Hypothalamus (tissue), 51 donors: ENCODE results near the gene CLVS2.
A peak's percentile ranks its signal among the peaks of the same experiment; 100 is the strongest.

ENCODE experiments used
- DNase-seq, 51 donors: peaks; one replicate each; lab custom pipeline; 2025; lab: John Stamatoyannopoulos, UW

Gene CLVS2, protein sequence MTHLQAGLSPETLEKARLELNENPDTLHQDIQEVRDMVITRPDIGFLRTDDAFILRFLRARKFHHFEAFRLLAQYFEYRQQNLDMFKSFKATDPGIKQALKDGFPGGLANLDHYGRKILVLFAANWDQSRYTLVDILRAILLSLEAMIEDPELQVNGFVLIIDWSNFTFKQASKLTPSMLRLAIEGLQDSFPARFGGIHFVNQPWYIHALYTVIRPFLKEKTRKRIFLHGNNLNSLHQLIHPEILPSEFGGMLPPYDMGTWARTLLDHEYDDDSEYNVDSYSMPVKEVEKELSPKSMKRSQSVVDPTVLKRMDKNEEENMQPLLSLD

DNA sequence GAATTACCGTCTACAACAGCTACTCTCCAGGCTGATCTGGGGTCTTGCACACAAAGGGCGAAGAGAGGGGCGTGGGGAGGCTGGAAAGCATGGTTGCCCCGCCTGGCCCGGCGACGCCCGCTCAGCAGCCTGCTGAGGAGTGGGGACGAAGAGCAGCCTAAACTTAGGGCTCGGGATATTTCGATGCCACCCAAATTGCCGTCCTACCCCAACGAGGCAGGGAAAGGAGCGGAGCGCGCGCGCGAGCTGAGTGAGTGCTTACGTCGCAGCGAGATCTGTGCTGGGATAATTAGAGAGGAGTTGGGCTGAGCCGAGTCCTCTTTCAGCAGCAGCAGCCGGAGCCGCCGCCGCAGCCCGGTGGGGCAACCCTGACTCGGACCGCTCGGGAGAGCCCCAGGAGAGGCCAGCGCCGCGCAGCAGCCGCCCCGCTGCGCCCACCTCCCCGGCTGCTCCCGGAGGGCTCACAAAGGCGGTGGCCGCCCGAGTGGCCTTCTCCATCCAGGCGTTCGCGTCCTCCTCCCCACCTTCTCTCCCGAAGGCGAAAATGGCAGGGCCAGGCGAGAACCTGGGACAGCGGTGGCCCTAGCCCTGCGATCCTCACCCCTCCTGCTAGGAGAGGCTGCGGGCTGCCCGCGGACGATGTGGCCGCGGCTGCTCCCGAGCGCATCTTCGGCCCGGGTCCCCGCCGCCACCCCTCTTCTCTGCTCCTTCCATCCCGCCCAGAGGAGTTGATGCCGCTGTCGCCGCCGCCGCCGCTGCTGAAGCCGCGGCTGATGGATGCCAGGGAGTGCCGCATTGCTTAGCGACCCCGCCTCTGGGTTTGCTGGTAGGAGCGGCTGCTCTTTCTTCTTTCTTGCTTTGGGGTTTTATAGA is at the start of gene CLVS2:
TSS of gene CLVS2 (plus strand) at position 315 of the 873 bp plus-strand sequence. CDS start 1,543 bp downstream, outside the sequence.
- DNase-seq = peak in 29 of 51 donors; percentile 2 to 68 (median 26)

DNA sequence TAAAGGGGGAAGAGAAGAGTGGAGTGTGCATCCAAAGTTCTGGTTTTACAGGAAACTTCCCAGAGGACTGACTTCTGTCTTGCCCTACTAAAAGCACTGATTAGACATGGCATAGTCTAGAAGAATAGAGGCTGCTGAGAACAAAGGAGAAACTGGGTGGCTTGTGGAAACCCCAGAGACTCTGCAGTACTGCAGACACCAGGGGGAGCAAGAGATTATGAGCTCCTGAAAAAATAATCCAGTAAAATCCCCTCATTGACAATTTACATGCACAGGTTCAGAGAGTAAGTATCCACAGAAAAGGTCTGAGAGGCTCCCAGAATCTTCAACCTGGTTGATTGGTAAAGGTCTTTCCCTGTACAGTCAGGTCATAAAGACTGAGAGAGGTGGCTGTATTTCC is 48.7 kb upstream of the CLVS2 start:
- peak in 4 of 51 donors; percentile 0 to 2 (median 1) for DNase-seq

DNA sequence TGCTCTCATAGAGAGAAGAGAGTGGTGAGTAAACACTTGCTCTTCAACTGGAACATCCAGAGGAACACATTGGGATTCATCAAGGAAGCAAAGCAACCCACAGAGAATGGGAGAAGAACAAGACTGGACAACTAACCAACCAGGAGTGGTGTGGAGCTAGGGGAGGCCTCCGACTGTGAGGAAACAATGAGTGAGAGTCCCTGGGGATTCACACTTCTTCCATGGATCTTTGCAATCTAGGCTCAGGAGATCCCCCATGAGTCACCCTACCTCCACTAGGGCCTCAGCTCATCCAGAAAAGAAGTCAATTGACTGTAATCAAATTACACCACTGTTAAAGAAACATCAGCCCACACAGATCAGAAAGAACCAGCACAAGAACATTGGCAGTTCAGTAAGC is 42.3 kb upstream of the CLVS2 start:
- DNase-seq = no peak

DNA sequence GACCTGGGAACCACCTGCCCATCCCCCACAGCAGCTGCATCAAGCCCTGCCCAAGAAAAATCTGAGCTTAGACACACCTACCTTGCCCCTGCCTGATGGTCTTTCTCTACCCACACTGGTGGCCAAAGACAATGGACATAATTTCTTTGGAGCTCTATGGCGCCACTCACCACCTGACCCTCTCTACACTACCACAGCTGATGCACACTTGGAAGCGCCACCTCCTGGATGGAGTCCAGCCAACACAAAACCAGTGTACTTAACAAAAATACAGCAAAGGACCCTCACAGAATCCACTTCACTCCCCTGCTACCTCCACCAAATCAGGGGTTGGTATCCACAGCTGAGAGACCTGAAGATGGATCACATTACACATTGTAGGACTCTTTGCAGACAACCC is 39.7 kb upstream of the CLVS2 start:
- no peak for DNase-seq

DNA sequence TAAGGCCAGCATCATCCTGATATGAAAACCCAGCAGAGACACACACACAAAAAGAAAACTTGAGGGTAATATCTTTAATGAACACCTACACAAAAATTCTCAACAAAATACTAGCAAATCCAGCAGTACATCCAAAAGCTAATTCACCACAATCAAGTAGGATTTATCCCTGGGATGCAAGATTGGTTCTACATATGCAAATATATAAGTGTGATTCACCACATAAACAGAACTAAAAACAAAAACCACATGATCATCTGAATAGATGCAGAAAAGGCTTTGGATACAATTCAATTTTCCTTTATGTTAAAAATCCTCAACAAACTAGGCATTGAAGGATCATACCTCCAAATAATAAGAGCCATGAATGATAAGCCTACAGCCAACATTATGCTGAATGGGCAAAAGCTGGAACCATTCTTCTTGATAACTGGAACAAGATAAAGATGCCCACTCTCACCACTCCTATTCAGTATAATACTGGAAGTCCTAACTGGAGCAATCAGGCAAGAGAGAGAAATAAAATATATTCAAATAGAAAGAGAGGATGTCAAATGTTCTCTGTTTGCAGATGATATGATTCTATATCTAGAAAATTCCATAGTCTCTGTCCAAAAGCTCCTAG is 33.9 kb upstream of the CLVS2 start:
- DNase-seq = no peak

DNA sequence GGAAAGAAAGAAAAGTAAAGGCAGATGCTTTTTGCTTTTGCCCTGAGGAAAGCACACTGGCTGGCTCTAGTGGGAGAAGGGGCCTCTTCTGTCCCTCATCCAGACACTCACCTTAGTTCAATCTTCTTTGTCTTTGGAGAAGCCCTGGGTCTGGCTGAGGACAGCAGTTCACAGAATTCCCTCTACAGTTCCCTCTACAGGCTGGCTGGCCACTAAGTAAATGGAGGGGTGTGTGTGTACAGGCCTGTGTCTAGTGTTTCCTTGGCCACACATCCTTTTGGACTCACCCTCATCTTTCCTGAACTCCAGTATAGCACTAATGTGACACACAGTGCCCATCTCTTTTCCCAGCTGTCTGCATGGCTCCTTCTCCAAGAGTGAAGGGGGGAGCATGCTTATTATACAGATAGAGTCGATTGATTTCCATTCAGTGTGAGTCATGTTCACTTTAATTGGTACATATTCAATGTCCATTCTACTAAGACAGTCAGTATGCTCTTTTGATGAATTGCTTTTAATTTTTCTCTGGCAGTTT is 26.0 kb upstream of the CLVS2 start:
- no peak for DNase-seq

DNA sequence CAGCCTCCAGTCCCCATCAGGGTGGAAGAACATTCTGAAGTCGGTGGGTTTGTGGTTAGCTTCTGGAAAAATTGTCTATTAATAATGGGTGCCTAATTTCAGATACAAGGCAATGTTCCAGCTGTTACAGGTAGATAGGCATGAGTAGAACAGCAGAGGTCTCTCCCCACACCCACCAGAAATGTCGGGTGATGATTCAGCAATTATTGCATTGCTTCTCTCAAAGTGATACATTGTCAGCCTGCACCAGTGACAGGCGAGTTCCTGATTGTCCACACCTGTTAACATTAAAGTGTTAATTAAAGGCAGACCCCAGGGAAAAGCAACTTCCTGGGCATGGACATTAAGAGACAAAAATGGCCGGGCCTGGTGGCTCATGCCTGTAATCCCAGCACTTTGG is 18.9 kb upstream of the CLVS2 start:
- no peak for DNase-seq

DNA sequence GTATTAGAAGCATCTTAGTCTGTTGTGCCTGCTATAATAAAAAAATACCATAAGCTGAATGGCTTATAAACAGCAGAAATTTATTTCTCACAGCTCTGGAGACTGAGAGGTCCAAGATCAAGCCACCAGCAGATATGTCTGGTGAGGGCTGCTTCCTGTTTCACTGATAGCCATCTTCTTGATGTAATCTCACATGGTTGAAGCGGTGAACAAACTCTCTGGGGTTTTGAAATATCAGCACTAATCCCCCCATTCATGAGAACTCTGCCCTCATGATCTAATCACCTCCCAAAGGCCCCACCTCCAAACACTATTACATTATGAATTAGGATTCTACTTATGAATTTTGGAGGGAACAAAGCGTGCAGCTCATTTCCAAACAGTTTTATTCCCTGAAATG is 11.6 kb upstream of the CLVS2 start:
- no peak for DNase-seq

DNA sequence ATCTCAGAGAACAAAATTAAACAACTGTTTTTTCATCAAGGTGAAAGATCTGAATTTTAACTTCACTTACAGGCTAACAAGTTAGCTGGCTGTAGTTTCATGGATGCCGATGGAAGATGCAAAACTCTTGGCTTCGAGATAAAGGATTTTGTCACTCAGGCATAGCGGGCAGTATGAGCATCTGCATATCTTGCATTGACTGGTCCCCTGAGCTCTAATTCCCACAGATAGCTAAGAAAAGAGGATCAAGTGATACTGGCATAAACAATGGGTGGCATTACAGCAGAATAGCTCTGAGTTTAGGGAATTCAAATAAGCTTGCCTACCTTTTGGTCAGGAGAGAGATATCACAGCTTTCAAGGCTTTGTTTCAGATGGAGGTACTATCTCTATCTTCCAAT is 1.8 kb upstream of the CLVS2 start:
- DNase-seq = no peak

DNA sequence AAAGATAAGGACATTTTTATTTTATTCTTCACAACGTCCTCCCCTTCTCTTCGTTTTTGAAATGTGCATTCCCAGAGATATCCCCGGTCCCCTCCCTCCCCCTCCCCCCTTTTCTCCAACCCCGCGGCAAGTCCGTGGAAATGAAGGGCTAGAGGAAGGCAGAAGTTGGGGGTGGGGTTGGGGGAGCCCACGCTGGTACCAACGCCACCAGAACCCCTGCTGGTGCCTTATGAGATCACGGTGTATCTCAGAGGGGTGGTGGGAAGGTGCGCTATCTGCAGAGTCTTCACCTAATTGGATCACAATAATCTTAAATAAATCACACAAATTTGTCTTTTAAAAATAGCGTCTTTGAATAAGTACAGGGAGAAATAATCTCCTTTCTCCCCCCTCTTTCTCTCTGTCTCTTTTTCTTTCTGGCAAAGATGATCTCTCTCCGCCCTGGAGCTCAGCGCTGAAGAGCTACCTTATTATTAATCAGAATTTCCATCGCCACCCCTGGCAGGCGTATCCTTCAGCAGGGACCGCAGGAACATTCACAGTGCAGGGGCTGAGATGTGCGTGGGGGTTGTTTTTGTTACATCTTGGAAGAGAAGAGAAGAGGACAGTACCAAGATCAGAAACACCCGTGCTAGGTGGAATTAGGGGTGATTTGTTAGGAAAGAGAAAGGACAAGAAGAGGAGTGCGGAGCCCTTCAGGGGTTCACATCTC is 915 bp downstream of the CLVS2 start:
- peak in 8 of 51 donors; percentile 0 to 58 (median 4) for DNase-seq

DNA sequence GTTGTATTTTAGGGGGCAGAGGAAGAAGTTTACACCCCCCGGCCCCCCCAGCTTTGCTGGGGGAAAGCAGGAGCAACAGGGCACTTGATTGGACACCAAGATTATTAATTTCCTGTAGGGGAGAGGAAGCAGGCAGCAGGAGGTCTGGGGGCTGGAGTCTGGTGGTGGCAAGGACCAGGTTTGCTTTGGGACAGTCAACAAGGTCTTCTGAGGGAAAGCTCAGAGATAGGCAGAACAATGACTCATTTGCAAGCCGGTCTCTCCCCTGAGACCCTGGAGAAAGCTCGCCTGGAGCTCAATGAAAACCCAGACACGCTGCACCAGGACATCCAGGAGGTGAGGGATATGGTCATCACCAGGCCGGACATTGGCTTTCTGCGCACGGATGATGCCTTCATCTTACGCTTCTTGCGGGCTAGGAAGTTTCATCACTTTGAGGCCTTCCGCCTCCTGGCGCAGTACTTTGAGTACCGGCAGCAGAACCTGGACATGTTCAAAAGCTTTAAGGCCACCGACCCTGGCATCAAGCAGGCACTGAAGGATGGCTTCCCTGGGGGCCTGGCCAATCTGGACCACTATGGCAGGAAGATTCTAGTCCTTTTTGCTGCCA is 1.6 kb downstream of the CLVS2 start:
- peak in 3 of 51 donors; percentile 1 to 9 (median 3) for DNase-seq

DNA sequence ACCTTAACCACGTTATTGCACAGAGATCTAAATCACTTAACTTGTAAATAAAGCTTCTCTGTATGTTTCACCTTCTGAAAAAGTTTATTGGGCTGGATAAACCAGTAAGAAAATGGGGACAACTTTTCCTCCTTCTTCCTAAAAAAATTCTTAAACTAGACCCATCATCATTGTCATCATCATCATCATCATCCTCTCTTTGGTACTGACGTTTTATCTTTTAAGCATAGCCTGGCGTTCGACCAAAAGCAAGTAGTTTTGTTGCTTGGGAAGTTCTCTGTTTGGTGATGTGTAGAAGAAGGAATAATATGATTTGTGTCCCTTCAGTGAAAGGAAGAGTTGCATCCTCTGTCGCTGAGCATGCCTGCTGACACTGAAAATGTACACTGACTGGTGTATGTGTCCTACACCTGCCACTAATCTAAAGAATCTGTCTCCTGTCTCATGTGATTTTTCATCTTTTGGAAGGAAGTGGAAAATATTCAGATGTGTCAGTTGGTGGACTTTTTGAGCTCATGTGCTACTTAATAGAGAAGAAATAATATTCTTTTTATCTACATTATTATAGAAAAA is 2.5 kb downstream of the CLVS2 start:
- DNase-seq = no peak

DNA sequence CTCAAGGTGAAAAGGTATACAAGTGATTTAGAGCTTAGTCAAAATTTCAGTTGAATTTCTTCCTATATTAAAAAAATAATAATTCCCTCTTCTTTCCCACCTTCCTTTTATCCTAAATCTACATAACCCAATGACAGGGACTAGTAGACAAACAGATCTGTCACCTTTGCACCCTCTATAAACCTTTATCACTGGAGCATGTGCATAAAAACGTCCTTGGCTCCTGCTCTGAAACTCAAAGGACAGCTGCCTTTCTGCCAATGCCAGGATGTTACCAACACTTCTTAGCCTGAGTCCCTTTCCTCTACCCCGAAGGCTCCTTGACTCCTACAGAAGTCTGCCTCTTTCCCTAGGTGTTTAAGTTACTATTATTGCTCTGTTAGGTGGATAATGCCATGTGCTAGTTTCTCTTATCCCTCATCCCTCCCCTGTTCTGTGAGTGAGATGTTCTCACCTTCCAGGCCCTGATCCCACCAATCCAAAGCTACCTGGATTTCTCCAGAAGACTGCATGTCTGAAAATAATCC is 4.3 kb downstream of the CLVS2 start:
- DNase-seq = no peak

DNA sequence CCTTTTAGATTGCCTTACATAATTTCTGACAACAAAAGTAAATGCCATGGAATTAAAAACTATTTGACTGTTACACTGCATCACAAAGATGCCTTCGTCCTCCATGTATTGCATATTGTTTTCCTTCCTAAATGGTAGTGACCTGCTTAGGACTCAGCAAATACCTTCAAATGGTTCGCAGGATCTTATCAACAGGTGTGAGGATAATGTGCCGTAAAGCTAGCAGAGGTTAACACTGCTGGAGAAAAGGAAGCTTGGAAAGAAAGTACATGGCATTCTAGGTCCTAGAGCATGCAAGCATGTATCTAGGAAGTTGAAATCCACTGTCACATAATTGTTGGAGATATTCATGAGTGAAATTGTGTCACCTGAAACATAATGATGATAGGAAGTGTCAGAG is 5.5 kb downstream of the CLVS2 start:
- DNase-seq = no peak

DNA sequence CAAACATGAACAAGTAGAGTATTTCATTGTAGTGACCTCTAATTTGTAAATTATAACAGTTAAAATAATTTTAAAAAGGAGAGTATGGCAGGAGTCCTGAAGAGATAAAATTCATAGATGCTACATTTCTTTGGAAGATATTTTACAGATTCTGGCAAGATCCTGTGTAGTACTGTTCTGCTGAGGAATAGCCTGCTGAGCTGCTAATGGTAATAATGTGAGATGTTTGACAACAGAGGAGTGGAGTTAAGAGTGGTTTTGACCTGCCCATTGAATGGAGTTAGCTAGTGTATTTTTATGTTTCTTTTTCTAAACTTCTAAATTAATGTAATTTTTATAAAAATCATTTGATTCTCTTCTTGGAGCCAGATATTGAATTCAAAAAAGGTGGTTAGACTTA is 11.8 kb downstream of the CLVS2 start:
- DNase-seq = no peak

DNA sequence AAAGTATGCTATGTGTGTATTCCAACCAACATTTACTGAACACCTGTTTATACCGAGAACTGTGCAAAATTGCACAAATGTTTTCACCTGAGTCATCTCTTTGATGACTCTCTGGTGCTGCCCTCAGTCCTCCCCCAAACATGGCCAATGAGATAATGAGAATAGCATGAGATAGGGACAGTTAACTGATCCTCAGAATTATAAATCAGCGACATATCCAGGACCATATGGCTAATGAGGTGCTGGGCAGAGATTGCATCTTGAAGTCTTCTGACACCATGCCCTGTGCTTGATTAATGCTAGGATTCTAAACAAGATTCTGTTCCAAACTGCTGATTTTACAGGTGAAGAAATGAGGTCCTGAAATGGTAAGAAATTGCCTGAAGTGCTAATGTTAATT is 13.0 kb downstream of the CLVS2 start:
- DNase-seq = no peak

DNA sequence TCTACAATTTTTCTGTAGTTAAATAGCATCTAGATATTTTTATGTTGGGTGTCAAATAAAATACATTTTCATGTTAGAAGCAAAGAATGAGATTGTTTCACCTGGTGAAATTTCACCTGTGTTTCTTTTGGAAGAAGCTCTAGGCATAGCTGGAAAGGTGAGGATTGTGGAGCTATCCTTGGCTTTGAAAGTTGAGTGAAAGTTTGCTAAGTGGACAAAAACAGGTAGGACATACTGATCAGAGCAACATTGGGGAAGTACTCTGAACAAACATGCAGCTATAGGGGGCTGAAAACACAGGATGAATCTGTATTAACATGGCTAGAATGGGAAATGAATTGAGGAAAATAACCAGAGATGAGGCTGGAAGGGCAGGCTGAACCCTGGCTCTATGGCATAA is 18.8 kb downstream of the CLVS2 start:
- DNase-seq = no peak

DNA sequence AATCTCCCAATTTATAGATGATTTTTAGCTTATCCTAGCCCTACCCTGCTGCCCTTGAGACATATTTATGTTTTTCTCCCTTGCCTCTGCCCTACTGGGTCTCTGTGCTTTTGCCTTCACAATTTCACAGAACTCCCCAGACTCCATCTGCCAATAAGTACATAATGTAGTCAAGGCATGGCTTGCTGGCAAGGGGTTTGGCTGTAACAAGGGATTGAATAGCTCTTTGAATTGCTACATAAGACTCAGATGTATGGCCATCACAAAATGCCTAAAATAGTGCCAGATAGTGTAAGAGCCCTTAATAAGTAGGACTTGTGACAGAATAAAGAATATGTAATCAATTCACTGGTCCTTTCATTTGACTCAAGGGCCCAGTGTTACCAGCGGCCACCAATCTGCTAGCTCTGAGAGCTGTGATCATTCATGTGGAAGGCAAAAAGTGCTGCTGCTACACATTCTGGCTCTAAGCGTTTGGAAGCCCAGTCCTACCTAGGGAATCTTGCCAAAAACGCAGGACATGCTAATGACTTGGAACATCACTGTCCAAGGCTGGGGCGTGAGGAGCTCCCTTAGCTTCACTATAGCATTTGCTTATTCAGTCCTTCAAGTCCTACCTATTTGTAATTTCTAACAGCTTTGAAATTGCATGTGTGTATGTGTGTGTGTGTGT is 20.5 kb downstream of the CLVS2 start:
- DNase-seq = peak in 29 of 51 donors; percentile 1 to 70 (median 29)
